PC-9 (cell line): ENCODE results near the gene CCDC170.

Experiments
- EZH2 ChIP-seq: fragments of 200-600 bp; sonication (generic); IDR thresholded peaks from 2 replicates; pipeline ENCODE4 v1.8.0; 2017; ENCODE audit warnings: antibody characterized with exemption, low read depth
- TF ChIP-seq, protein P1 (sequence below): fragments of 200-600 bp; sonication (generic); conservative IDR thresholded peaks from 2 replicates; pipeline ENCODE4 v1.6.1; 2017; ENCODE audit warnings: mixed run types, antibody characterized with exemption, mild to moderate bottlenecking, moderate library complexity

GRCh38 chr6:151616600-151616999 lies 122.8 kb downstream of the CCDC170 start:
- TF ChIP-seq, protein P1, sequence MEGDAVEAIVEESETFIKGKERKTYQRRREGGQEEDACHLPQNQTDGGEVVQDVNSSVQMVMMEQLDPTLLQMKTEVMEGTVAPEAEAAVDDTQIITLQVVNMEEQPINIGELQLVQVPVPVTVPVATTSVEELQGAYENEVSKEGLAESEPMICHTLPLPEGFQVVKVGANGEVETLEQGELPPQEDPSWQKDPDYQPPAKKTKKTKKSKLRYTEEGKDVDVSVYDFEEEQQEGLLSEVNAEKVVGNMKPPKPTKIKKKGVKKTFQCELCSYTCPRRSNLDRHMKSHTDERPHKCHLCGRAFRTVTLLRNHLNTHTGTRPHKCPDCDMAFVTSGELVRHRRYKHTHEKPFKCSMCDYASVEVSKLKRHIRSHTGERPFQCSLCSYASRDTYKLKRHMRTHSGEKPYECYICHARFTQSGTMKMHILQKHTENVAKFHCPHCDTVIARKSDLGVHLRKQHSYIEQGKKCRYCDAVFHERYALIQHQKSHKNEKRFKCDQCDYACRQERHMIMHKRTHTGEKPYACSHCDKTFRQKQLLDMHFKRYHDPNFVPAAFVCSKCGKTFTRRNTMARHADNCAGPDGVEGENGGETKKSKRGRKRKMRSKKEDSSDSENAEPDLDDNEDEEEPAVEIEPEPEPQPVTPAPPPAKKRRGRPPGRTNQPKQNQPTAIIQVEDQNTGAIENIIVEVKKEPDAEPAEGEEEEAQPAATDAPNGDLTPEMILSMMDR = no peak
- TF ChIP-seq EZH2 = no peak
